Neuron (in vitro differentiated cells): ENCODE measurements around the gene IKBKE.

Experiments
- H2AFZ ChIP-seq: one replicate; pipeline ENCODE4 v1.6.1; 2013; ENCODE audit warnings: low read depth, mild to moderate bottlenecking, inconsistent platforms, low read length, moderate library complexity
- H3K27me3 ChIP-seq: one replicate; pipeline ENCODE4 v1.6.1; 2013; ENCODE audit warnings: low read length; ENCODE audit not compliant: insufficient read depth
- H3K36me3 ChIP-seq: one replicate; pipeline ENCODE4 v1.6.1; 2013; ENCODE audit warnings: low read length; ENCODE audit not compliant: insufficient read depth
- H3K4me1 ChIP-seq: one replicate; pipeline ENCODE4 v1.6.1; 2013; ENCODE audit warnings: low read length; ENCODE audit not compliant: insufficient read depth
- H3K4me3 ChIP-seq: 2 replicates; pipeline ENCODE4 v1.5.1; 2013; ENCODE audit warnings: mild to moderate bottlenecking, low read length, moderate library complexity
- H3K9me3 ChIP-seq: one replicate; pipeline ENCODE4 v1.6.1; 2013; ENCODE audit warnings: low read length

The IKBKE gene

GRCh38 chr1:206457408-206458120, 12.7 kb upstream of the IKBKE start:
- Histone ChIP-seq H2AFZ (no peak overlapping the region), H3K4me3 (no peak overlapping the region), H3K36me3 (peaks cover 25% of the 10 kb centered on the region), H3K27me3 (no peaks in the 10 kb centered on the region), H3K9me3 (no peaks in the 10 kb centered on the region), H3K4me1 (peaks cover 22% of the 10 kb centered on the region)

GRCh38 chr1:206459703-206460102, 10.6 kb upstream of the IKBKE start:
- Histone ChIP-seq H3K9me3 (no peaks in the 10 kb centered on the region), H2AFZ (no peak overlapping the region), H3K27me3 (no peaks in the 10 kb centered on the region), H3K4me1 (peaks cover 36% of the 10 kb centered on the region), H3K36me3 (peaks cover 24% of the 10 kb centered on the region), H3K4me3 (no peak overlapping the region)

GRCh38 chr1:206460836-206461426, 9.3 kb upstream of the IKBKE start:
- Histone ChIP-seq H2AFZ (no peak overlapping the region), H3K27me3 (no peaks in the 10 kb centered on the region), H3K4me1 (peaks cover 27% of the 10 kb centered on the region), H3K9me3 (no peaks in the 10 kb centered on the region), H3K4me3 (no peak overlapping the region), H3K36me3 (peaks cover 24% of the 10 kb centered on the region)

- H3K4me3 ChIP-seq: no peak overlapping the region
- peaks cover 19% of the 10 kb centered on the region for H3K4me1 ChIP-seq
- no peaks in the 10 kb centered on the region for H3K27me3 ChIP-seq
- no peak overlapping the region for H2AFZ ChIP-seq
- no peaks in the 10 kb centered on the region for H3K9me3 ChIP-seq
- peaks cover 24% of the 10 kb centered on the region for H3K36me3 ChIP-seq
Measured at GRCh38 chr1:206461602-206462455, 8.4 kb upstream of the IKBKE start.

DNA sequence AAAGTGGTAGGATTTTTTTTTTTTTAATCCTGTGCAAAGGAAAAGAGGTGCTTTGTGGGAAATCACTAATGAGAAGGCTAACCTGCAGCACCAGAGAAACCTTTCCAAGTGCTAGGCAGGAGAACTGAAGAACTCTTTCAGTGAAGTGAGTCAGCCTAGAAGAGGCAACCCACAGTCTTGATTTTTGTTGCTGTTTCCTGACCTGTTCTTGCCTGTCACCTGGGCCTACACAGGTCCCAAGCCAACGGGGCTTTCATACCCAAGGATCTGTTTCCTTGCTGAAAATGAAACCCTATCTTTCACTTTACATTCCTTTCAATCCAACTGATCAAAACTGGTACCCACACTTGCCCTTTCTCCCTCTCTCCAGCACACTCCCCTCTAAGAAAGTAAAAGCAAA, 7.1 kb upstream of the IKBKE start:
- Histone ChIP-seq H2AFZ (no peak overlapping the region), H3K36me3 (peaks cover 19% of the 10 kb centered on the region), H3K27me3 (no peaks in the 10 kb centered on the region), H3K4me3 (no peak overlapping the region), H3K4me1 (peaks cover 18% of the 10 kb centered on the region), H3K9me3 (no peaks in the 10 kb centered on the region)

DNA sequence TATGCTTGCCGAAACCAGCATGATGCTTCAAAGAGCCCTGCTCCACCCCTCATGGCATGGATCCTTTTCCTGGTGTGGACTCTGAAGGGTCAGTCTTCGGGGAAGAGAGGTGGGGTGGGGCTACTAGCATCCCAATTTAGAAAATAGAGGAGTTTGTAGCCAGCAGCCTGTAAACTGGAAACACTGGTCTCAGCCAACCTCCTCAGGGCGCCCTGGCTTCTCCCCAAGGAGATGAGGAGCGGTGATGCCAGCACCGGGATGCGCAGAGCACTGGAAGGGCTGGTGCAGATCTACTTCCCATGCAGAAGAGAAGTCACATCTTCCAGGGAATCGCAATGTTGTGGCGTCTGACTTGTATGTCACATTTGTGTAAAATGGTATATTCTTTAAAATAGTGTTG, 6.4 kb upstream of the IKBKE start:
- Histone ChIP-seq H3K27me3 (no peaks in the 10 kb centered on the region), H3K4me1 (peaks cover 18% of the 10 kb centered on the region), H3K4me3 (no peak overlapping the region), H3K36me3 (peaks cover 12% of the 10 kb centered on the region), H3K9me3 (no peaks in the 10 kb centered on the region), H2AFZ (no peak overlapping the region)

DNA sequence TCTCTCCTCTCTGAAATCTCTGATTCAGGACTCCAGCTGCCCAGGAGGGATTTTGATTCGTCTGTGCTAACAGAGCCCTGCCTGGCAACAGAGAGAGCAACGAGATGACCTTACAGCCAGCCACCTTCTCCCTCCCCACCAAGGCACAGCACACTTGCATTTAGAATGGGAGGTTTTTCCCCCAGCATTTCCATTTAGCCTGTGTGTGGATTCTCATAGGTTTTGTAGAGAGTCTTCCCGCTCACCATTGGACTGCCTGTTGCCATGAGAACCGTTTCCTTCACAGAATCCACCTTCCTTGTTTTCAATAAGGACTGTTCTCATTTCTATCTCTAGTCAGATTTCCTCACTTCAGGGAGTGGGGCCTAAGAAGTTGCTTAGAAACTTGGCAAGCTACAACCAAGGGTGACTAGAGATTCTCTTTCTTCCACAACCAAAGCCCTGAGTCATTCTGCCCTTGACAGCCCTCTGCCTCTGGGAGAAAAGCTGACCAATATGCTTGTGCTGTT, 5.8 kb upstream of the IKBKE start:
- no peaks in the 10 kb centered on the region for H3K27me3 ChIP-seq
- no peak overlapping the region for H3K4me3 ChIP-seq
- peaks cover 18% of the 10 kb centered on the region for H3K4me1 ChIP-seq
- H2AFZ ChIP-seq: no peak overlapping the region
- H3K9me3 ChIP-seq: no peaks in the 10 kb centered on the region
- H3K36me3 ChIP-seq: peaks cover 9% of the 10 kb centered on the region

DNA sequence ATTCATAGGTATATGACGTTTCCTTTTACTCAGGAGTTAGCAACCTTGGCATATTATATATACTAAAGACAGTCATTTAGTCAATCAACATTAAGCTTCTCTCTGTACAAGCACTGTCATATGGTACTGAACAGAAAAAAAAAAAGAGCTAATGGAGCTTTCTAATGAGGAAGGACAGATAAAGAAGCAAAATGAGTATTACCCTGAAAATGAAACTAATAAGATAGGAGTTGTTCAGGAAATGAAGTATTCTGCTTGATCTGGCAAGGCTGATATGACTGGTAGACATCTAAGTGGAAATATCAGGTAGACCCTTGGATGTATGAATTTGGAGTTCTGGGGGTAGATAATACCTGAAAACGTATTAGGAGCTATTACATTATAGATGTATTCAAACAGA, 4.3 kb upstream of the IKBKE start:
- H2AFZ ChIP-seq: no peak overlapping the region
- peaks cover 7% of the 10 kb centered on the region for H3K36me3 ChIP-seq
- H3K4me1 ChIP-seq: peaks cover 30% of the 10 kb centered on the region
- no peaks in the 10 kb centered on the region for H3K27me3 ChIP-seq
- no peaks in the 10 kb centered on the region for H3K9me3 ChIP-seq
- H3K4me3 ChIP-seq: no peak overlapping the region

GRCh38 chr1:206466840-206467649, 3.2 kb upstream of the IKBKE start:
- peaks cover 2% of the 10 kb centered on the region for H3K36me3 ChIP-seq
- no peaks in the 10 kb centered on the region for H3K27me3 ChIP-seq
- H3K9me3 ChIP-seq: no peaks in the 10 kb centered on the region
- no peak overlapping the region for H2AFZ ChIP-seq
- H3K4me1 ChIP-seq: peaks cover 36% of the 10 kb centered on the region
- H3K4me3 ChIP-seq: no peak overlapping the region

DNA sequence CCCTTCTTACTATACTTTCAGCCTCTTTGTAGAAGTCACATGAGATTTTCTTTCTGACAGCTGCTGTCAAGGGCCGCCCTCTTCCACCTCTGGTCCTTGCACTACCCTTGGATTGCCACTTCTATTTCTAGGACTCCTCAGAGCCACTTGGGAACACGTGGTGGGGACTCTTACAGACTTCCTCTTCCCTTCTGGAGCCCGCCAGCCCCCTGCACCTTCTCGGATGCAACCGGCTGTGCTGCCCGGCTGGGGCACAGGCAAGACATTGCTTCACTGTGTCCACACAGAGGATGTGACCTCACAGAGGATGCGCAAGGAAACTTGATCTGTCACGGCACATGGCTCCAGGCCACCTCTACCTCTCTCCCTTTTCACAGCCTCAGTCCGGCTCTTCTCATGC, 2.4 kb upstream of the IKBKE start:
- Histone ChIP-seq H3K4me1 (peaks cover 40% of the 10 kb centered on the region), H2AFZ (no peak overlapping the region), H3K27me3 (no peaks in the 10 kb centered on the region), H3K36me3 (no peaks in the 10 kb centered on the region), H3K9me3 (no peaks in the 10 kb centered on the region), H3K4me3 (no peak overlapping the region)

DNA sequence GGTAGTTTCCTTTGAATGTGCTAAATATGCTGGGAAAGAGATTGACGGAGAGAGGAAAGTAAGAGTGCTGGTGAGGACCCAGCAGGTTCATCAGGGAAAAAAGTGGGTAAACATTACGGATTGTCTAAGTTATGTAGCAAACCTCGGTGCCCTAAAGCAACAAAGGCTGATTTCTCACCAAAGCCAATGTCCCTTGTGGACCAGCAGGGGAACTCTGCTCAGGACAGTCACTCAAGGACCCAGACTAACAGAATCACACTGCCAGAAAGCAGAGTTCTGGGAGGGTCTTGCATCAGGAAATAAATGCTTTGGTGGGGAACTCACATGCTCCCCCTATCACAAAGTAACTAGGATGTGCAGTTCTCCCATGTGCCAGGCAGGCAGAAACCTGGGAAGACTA, 1.7 kb upstream of the IKBKE start:
- H2AFZ ChIP-seq: no peak overlapping the region
- H3K9me3 ChIP-seq: no peaks in the 10 kb centered on the region
- peaks cover 36% of the 10 kb centered on the region for H3K4me1 ChIP-seq
- no peak overlapping the region for H3K4me3 ChIP-seq
- no peaks in the 10 kb centered on the region for H3K27me3 ChIP-seq
- no peaks in the 10 kb centered on the region for H3K36me3 ChIP-seq

DNA sequence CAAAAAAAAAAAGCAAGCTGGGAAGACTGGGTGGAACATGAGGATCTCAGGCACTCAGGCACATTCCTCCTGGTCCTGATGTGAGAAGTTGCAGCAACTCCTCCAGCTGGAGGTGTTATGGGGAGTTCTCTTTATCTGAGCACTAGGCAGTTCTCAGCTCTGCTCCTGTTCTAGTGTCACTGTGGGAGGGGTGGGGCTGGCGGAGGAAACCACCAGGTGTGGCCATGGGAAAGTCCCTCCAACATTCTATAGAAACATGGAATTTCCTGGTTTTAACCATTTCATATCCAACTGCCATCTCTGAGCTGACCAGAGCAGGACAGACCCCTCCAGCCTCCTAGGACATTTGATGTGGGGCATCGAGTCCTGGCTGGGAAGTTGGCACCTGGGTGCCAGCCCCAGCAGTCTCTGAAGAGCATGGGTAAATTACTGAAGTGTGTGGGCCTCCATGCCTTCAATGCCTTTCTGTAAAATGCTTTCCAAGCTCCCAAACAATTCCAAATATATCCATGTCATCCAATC, 804 bp upstream of the IKBKE start:
- H3K9me3 ChIP-seq: no peaks in the 10 kb centered on the region
- H3K4me3 ChIP-seq: peak overlapping the region; percentile 51

More for the DNA sequence above, 804 bp upstream of the IKBKE start:
- no peaks in the 10 kb centered on the region for H3K36me3 ChIP-seq
- H3K4me1 ChIP-seq: peaks cover 27% of the 10 kb centered on the region
- H2AFZ ChIP-seq: peak overlapping the region; percentile 88
- no peaks in the 10 kb centered on the region for H3K27me3 ChIP-seq
